H54 (cell line): ENCODE results near the gene GIPC2.
"Not testable (repeated sequence)": the region's sequence is repeated elsewhere in the genome, so short reads cannot be mapped to it uniquely, and the experiment has no call there.

ENCODE experiments used
- DNase-seq: peaks from one replicate; pipeline ENCODE4 v3.0.0; 2011; ENCODE audit warnings: low spot score, mixed read lengths; ENCODE audit not compliant: insufficient read length
- FAIRE-seq: peaks from 3 replicates; lab custom pipeline; 2011; peaks lifted over from hg19 to GRCh38; lab: Jason Lieb, UNC
- POLR2A ChIP-seq: IDR thresholded peaks from 2 replicates; pipeline ENCODE4 v1.6.1; 2011; ENCODE audit warnings: low read depth, mild to moderate bottlenecking, low read length

Gene GIPC2

GRCh38 chr1:78011050-78011449 lies 34.7 kb upstream of the GIPC2 start:
- no peak for TF ChIP-seq POLR2A
- FAIRE-seq, result no peak
- no peak for DNase-seq

DNA sequence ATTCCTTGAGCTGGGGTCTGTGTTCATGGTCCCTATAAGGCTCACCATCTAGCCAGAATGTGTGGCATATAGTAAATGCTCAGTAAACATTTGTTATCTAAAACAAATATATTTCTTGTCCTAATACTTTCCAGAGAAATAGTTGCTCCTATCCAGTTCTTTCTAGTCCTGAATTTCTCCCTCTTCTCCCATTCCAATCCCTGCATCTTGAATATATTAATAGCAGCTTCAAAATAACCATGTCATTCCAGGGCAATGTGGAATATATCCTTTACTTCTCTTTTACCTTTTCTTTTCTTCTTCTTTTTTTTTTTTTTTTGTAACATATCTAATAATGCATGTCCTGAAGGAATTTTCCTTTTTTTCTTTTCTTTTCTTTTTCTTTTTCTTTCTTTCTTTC lies 30.6 kb upstream of the GIPC2 start:
- no peak for FAIRE-seq
- TF ChIP-seq POLR2A, result no peak

DNA sequence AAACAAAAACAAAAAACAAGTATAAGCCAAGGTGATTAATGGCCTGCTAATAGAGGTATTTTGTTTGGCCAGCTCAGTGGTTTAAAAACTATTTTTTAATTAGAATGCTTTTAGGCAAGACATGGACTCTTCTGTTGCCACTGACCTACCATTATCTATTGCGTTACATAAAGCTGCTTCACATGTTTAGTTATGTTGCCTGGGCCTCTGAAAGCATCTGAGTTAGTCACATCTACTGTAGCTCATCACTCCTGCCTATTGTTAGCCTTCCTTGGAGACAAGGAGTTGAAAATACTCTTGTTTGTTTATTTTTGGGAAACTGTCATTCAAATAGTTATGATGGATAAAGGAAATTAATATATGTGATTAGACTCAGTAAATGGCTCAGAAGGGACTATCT lies 26.7 kb upstream of the GIPC2 start:
- no peak for TF ChIP-seq POLR2A
- FAIRE-seq (no peak), DNase-seq (no peak)

More for the DNA sequence above, 30.6 kb upstream of the GIPC2 start:
- no peak for DNase-seq

GRCh38 chr1:78021134-78021533 lies 24.6 kb upstream of the GIPC2 start:
- DNase-seq, FAIRE-seq: not testable (repeated sequence)

DNA sequence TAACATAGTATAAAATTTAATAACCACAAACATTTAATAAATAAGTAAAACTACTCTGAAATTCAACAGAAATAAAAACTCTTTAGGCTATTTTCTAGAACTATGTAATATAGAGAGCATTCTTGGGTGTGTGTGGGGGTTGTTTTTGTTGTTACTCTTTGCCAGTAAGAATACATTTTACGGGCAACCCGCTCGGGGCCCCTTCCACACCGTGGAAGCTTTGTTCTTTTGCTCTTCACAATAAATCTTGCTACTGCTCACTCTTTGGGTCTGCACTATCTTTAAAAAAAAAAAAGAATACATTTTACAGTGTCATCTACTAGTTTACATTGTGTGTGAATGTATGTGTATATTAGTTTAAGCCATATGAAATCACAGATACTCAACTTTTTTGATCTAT lies 16.0 kb upstream of the GIPC2 start:
- FAIRE-seq, result no peak
- DNase-seq, result no peak
- no peak for TF ChIP-seq POLR2A

DNA sequence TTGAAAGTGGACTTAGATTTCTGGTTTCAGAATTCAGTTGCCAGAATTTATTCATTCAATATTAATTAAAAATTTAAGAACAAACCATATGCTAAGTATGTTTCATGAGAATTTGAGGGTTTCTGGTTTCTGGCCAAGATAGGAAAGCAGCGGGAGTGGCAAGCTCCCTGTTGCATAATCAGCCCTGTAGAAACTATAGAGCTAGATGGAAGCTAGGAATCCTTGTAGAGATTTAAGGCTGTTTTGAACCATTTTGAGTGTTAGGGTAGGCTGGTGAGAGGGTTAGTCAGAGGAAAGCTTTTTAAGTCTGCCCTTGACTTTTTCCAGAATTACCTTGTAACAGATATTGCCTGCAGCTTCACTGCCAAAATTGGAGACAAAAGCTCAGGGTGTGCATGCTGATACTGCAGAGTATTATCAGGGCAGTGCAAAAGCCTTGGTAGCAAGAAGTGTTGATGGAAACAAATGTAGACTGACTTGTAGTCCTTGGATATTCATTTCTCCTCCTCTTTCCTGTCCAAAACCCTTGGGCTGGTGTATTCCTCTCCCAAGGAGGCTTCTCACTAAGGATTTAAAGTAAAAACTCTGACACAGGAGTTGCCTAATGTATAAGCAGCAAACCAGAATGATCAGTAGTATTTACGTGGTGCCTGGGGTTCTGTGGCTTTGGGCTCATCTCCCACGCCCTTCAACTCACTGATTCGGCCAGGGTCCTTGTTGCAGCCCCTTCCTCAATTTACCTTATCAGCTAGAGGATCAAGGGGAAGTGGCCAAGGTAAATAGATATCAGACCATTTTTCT lies 12.6 kb upstream of the GIPC2 start:
- TF ChIP-seq POLR2A, result no peak
- no peak for DNase-seq
- no peak for FAIRE-seq

DNA sequence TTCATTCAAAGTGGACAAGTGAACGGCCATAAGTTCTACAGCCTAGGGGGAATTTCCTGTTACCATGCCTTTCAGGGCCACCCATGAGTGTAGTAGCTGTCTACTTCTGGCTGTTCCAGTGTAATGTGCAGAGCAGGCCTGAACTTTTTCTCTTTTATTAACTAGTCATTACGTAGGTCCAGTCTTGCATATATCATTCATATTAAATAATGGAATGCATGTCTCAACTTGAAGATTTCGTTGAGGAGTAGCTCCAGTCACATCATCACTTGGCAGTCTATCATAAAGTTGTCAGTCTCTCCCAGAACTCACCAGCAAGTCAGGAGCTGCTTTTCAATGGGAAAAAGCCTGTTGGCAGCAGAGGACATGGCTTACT lies 12.0 kb upstream of the GIPC2 start:
- DNase-seq (no peak), FAIRE-seq (no peak)
- TF ChIP-seq POLR2A, result no peak

- FAIRE-seq (no peak), DNase-seq (no peak)
- TF ChIP-seq POLR2A, result no peak
Measured at GRCh38 chr1:78035121-78035520, 10.6 kb upstream of the GIPC2 start.

GRCh38 chr1:78036450-78036849 lies 9.3 kb upstream of the GIPC2 start:
- no peak for DNase-seq
- no peak for FAIRE-seq

DNA sequence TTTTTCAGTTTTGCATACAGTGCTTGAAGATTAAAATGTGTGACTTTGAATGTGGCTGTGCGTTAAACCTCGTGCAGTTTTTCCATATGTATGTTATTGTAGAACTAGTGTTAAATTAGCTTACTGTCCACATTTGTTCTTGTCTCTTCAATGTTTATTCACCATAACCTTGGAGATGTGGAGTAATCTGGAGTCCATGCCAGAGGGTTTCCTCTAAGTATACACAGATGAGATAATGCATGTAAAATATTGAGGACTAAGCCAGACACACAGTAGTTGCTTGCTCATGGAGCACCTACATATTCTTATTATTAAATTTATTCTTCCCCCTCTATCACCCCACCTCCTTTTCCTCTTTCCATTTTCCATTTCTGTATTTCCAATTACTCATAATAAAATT lies 7.7 kb upstream of the GIPC2 start:
- no peak for DNase-seq
- FAIRE-seq, result no peak
- no peak for TF ChIP-seq POLR2A

More at GRCh38 chr1:78036450-78036849, 9.3 kb upstream of the GIPC2 start:
- TF ChIP-seq POLR2A, result no peak

GRCh38 chr1:78038491-78038939 lies 7.3 kb upstream of the GIPC2 start:
- peak; percentile 15 for FAIRE-seq
- DNase-seq, result no peak

DNA sequence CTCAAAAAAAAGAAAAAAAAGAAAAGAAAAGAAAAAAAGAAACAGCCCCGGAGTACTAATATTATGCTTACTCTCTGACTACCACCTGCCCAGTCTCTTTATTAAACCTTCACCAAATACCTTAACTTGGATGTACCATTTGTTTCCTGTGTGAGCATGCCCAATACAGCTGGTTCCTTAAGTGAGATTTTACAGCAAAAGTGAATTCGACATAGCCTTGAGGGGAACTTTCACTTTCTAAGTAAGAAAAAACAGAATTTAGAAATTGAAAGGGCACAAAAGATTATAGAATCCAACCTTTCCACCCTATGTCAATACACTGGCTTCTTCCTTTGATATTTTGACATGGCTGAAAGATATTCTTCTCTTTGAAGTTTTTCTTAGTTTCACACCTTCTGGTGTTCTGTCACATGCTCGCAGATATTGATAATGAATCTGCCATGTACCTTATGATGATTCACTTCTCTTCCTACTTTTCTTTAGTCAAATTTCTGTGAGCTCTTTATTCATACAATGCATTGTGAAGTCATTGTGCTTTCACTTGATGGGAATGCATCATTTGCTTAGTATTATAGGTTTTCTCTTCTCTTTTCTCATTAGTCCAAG lies 5.2 kb upstream of the GIPC2 start:
- DNase-seq, result no peak
- TF ChIP-seq POLR2A, result no peak
- FAIRE-seq, result no peak

More at GRCh38 chr1:78038491-78038939, 7.3 kb upstream of the GIPC2 start:
- TF ChIP-seq POLR2A, result no peak

- TF ChIP-seq POLR2A, result no peak
- no peak for FAIRE-seq
- no peak for DNase-seq
Measured at GRCh38 chr1:78043436-78043835, 2.3 kb upstream of the GIPC2 start.

GRCh38 chr1:78044796-78045562 lies 787 bp upstream of the GIPC2 start:
- no peak for FAIRE-seq
- DNase-seq, result no peak
- no peak for TF ChIP-seq POLR2A
